GM12878 (cell line): ENCODE data around the gene BCL2L13. TPM values are rescaled to one million over a fixed set of nuclear protein-coding genes. Genes with fewer than 3 reads are reported as not detected.

Source experiments
- ATAC-seq: fragments of 200-7000 bp; cut with Tn5 transposase; 3 replicates; pipeline ENCODE4 v1.9.1; 2020; ENCODE audit warnings: mild to moderate bottlenecking, moderate library complexity
- BruUV-seq: library from RNA; stranded (reverse); fragments of 400-500 nt; replicated peaks from 2 replicates; lab custom pipeline; 2021; lab: Mats Ljungman, UMichigan
- CTCF ChIA-PET: fragments of 300-600 bp; sonication (Branson Sonifier 250); formaldehyde crosslinking; extraction: SDS; loops from one replicate; lab custom pipeline; 2021; ENCODE audit warnings: inconsistent platforms; lab: Yijun Ruan, JAX
- POLR2A ChIA-PET: fragments of 350-600 bp; formaldehyde crosslinking; extraction: SDS; loops from one replicate; lab custom pipeline; 2021; ENCODE audit warnings: inconsistent platforms; lab: Charles Lee
- RAD21 ChIA-PET: fragments of 300-600 bp; sonication (Branson Sonifier 250); formaldehyde crosslinking; loops from one replicate; lab custom pipeline; 2023; ENCODE audit warnings: antibody characterized with exemption; ENCODE audit not compliant: unreplicated experiment; lab: Charles Lee
- SMC1A ChIA-PET: fragments of 300-600 bp; sonication (Branson Sonifier 250); formaldehyde crosslinking; loops from one replicate; lab custom pipeline; 2023; ENCODE audit not compliant: unreplicated experiment, uncharacterized antibody; lab: Charles Lee
- DNase-seq: peaks from one replicate; pipeline ENCODE4 v3.0.0-alpha.2; 2011; ENCODE audit warnings: low read depth, low spot score
- FAIRE-seq: peaks from 3 replicates; lab custom pipeline; 2011; peaks lifted over from hg19 to GRCh38; lab: Jason Lieb, UNC
- H2AFZ ChIP-seq: 2 replicates; pipeline ENCODE4 v1.6.0; 2011; ENCODE audit warnings: low read depth, low read length, control low read depth; ENCODE audit not compliant: control insufficient read depth
- H3K27ac ChIP-seq: 2 replicates; pipeline ENCODE4 v1.5.1; 2011; ENCODE audit warnings: control low read depth; ENCODE audit not compliant: control insufficient read depth, insufficient read depth
- H3K27me3 ChIP-seq, 2 experiments: replicated peaks in 1 of 2; 2 replicates each; pipeline versions ENCODE4 v1.6.0 to v1.6.1; 2011; ENCODE audit warnings: low read length in 1 of 2; ENCODE audit not compliant: control insufficient read depth in 2 of 2, insufficient read depth in 2 of 2
- H3K36me3 ChIP-seq, 2 experiments: 2 replicates each; pipeline ENCODE4 v1.5.1; 2011; ENCODE audit warnings: low read length in 1 of 2; ENCODE audit not compliant: control insufficient read depth in 2 of 2, insufficient read depth in 2 of 2
- H3K4me1 ChIP-seq: 2 replicates; pipeline ENCODE4 v1.6.1; 2011; ENCODE audit warnings: mild to moderate bottlenecking, low read length, moderate library complexity, mixed read lengths; ENCODE audit not compliant: control insufficient read depth, insufficient read depth
- H3K4me2 ChIP-seq: 2 replicates; pipeline ENCODE4 v1.6.0; 2011; ENCODE audit warnings: control low read depth; ENCODE audit not compliant: control insufficient read depth, insufficient read depth
- H3K4me3 ChIP-seq: fragments of 200-600 bp; sonication (generic); 2 replicates; pipeline ENCODE4 v1.5.1; 2016
- H3K79me2 ChIP-seq: 2 replicates; pipeline ENCODE4 v1.6.0; 2011; ENCODE audit warnings: low read length; ENCODE audit not compliant: control insufficient read depth, insufficient read depth
- H3K9ac ChIP-seq: 2 replicates; pipeline ENCODE4 v1.8.0; 2011; ENCODE audit warnings: low read length, control low read depth, mixed read lengths; ENCODE audit not compliant: control insufficient read depth, insufficient read depth
- H3K9me3 ChIP-seq: replicated peaks from 3 replicates; pipeline ENCODE4 v1.5.1; 2011; ENCODE audit warnings: mild to moderate bottlenecking, low read length; ENCODE audit not compliant: control insufficient read depth, insufficient read depth
- H4K20me1 ChIP-seq: 2 replicates; pipeline ENCODE4 v1.6.0; 2011; ENCODE audit not compliant: control insufficient read depth, insufficient read depth
- BMI1 ChIP-seq: fragments of 450-650 bp; IDR thresholded peaks from 2 replicates; pipeline ENCODE4 v1.6.1; 2016; ENCODE audit warnings: mild to moderate bottlenecking, moderate library complexity, borderline replicate concordance
- BRCA1 ChIP-seq: IDR thresholded peaks from 2 replicates; pipeline ENCODE4 v1.6.1; 2011; ENCODE audit warnings: low read depth, low read length, improper control_type of control experiment
- EED ChIP-seq: sonication (generic); IDR thresholded peaks from 2 replicates; pipeline ENCODE4 v1.6.1; 2016; ENCODE audit warnings: antibody characterized with exemption, low read depth
- EGR1 ChIP-seq, 2 experiments: IDR thresholded peaks; 1 replicate in 1 of 2; 2 replicates in 1 of 2; pipeline ENCODE4 v1.6.1; 2011 to 2012; ENCODE audit warnings: low read depth in 2 of 2, low read length in 2 of 2, borderline replicate concordance in 1 of 2, mild to moderate bottlenecking in 1 of 2, moderate library complexity in 1 of 2
- FOS ChIP-seq: IDR thresholded peaks from 3 replicates; pipeline ENCODE4 v1.6.1; 2011; ENCODE audit warnings: borderline replicate concordance; ENCODE audit not compliant: insufficient read length; ENCODE audit errors: extremely low read depth
- HDGF ChIP-seq: fragments of 450-650 bp; IDR thresholded peaks from 2 replicates; pipeline ENCODE4 v1.6.1; 2016; ENCODE audit warnings: antibody characterized with exemption
- KLF5 ChIP-seq: fragments of 450-650 bp; IDR thresholded peaks from 2 replicates; pipeline ENCODE4 v1.6.1; 2014; ENCODE audit warnings: mild to moderate bottlenecking; ENCODE audit not compliant: partially characterized antibody
- NKRF ChIP-seq: fragments of 450-650 bp; conservative IDR thresholded peaks from 2 replicates; pipeline ENCODE4 v1.6.1; 2017; ENCODE audit warnings: mild to moderate bottlenecking, moderate library complexity
- SKIL ChIP-seq: fragments of 450-650 bp; IDR thresholded peaks from 2 replicates; pipeline ENCODE4 v1.6.1; 2017; ENCODE audit warnings: mild to moderate bottlenecking, low read depth, inconsistent platforms; ENCODE audit not compliant: poor library complexity, severe bottlenecking
- SREBF2 ChIP-seq: IDR thresholded peaks from 2 replicates; pipeline ENCODE4 v1.6.1; 2012; ENCODE audit warnings: mild to moderate bottlenecking, low read length
- ZNF24 ChIP-seq: fragments of 450-650 bp; IDR thresholded peaks from 2 replicates; pipeline ENCODE4 v1.6.1; 2017; ENCODE audit warnings: antibody characterized with exemption, mild to moderate bottlenecking
- ZZZ3 ChIP-seq: IDR thresholded peaks from 2 replicates; pipeline ENCODE4 v1.6.1; 2011; ENCODE audit warnings: low read depth; ENCODE audit not compliant: control insufficient read depth, insufficient read length
- WGBS: methylation state at CpG from one replicate; pipeline ENCODE4 v1.1.6; 2016; ENCODE audit warnings: low lambda C conversion rate; ENCODE audit not compliant: insufficient replicate concordance, insufficient coverage; ENCODE audit errors: missing lambda C conversion rate; 5-methylcytosine and 5-hydroxymethylcytosine counted together
- in situ Hi-C: fragments of 300-500 bp; cut with MboI; formaldehyde crosslinking; loops from 9 replicates; pipeline ENCODE4 v1.14.3; 2018; ENCODE audit warnings: mixed read lengths
- intact Hi-C: fragments of 100-400 bp; cut with micrococcal nuclease; formaldehyde crosslinking; loops from one replicate; pipeline ENCODE4 v1.14.2; 2022; ENCODE audit not compliant: unreplicated experiment
- polyA plus RNA-seq, 11 experiments: library from polyadenylated mRNA; depleted of rRNA in 4 of 11; unstranded in 6 of 11; stranded (reverse) in 5 of 11; fragments of >200 nt; fragmentation: Nextera tagmentation in 4 of 11; fragmentation: Illumina TruSeq in 1 of 11; extraction: Ambion mirVana in 4 of 11; extraction: Trizol in 1 of 11; gene quantifications; 1 replicate in 1 of 11; 2 replicates in 10 of 11; pipeline versions ENCODE4 v1.2.1 to v1.2.3, GENCODE V29; 2011 to 2016; ENCODE audit warnings: inconsistent platforms in 2 of 11, missing spikeins in 2 of 11, low read depth in 1 of 11
- total RNA-seq, 4 experiments: library from RNA; depleted of rRNA in 3 of 4; stranded (reverse); fragments of >200 nt in 3 of 4; fragmentation: Illumina TruSeq in 1 of 4; extraction: Trizol in 1 of 4; gene quantifications; 2 replicates each; pipeline versions ENCODE4 v1.2.1 to v1.2.3, GENCODE V29; 2013 to 2021
- TF ChIP-seq, protein P1 (sequence below): fragments of 450-650 bp; IDR thresholded peaks from 2 replicates; pipeline ENCODE4 v1.6.1; 2017; ENCODE audit warnings: low read depth, mild to moderate bottlenecking, moderate library complexity
- TF ChIP-seq, protein P2 (sequence below): fragments of 450-650 bp; IDR thresholded peaks from 2 replicates; pipeline ENCODE4 v1.6.1; 2016; ENCODE audit warnings: mild to moderate bottlenecking
- TF ChIP-seq, protein P3 (sequence below): IDR thresholded peaks from 2 replicates; pipeline ENCODE4 v1.6.1; 2012; ENCODE audit warnings: low read length, inconsistent platforms

Gene BCL2L13
- total and polyA plus RNA-seq, 10 of the 15 experiments (the other 5 are each of a cell fraction or from before 2014, with no cell fraction given), result 18.6 to 30.6 (median 28.2) TPM

GRCh38 chr22:17749605-17750395, 111.2 kb downstream of the BCL2L13 start:
- RAD21 ChIA-PET, result no interaction called here
- H3K27ac ChIP-seq, result no peak overlapping the region
- ATAC-seq (no peak), DNase-seq (no peak), FAIRE-seq (no peak)
- no peak overlapping the region for H3K4me3 ChIP-seq
- WGBS, result 95% methylated on average over 34 of the region's 35 CpGs
- in situ Hi-C loops (loop anchor here (10.0 kb wide), 1 partner anchor 55 kb away; no protein-coding TSS in a partner anchor), intact Hi-C loops (no loop called here)
- H3K27me3 ChIP-seq, result no peaks in the 10 kb centered on the region
- BruUV-seq, result no TSS peak
- H3K79me2 ChIP-seq, result peaks cover 19% of the 10 kb centered on the region
- SMC1A ChIA-PET, result no interaction called here
- no peaks in the 10 kb centered on the region for H3K4me1 ChIP-seq
- CTCF ChIA-PET, result interaction anchor here (1.4 to 2.4 kb wide), 2 partner anchors 16 to 36 kb away, joined by 3 to 5 read pairs; no protein-coding TSS in a partner anchor
- H3K36me3 ChIP-seq, result peaks cover 0 to 10% of the 10 kb centered on the region in 2 experiments; a peak in 3 of 4 replicates
- H4K20me1 ChIP-seq, result no peaks in the 10 kb centered on the region; the same call in 1 of the 2 replicates
- H3K9ac ChIP-seq, result no peak overlapping the region
- POLR2A ChIA-PET, result no interaction called here
- H3K4me2 ChIP-seq, result no peak overlapping the region
- H3K9me3 ChIP-seq, result no peaks in the 10 kb centered on the region
- H2AFZ ChIP-seq, result no peak overlapping the region
- TF ChIP-seq BRCA1 (no peak), ZZZ3 (no peak), BMI1 (no peak), FOS (no peak), SREBF2 (no peak), NKRF (no peak), EGR1 (IDR thresholded peaks at IDR 0.05; ENCODE audit: borderline replicate concordance in 1 of 2, low read depth in 2 of 2, low read length in 2 of 2) (no peak), EED (no peak), ZNF24 (no peak), KLF5 (no peak), SKIL (no peak), HDGF (no peak)
- TF ChIP-seq, protein P1, sequence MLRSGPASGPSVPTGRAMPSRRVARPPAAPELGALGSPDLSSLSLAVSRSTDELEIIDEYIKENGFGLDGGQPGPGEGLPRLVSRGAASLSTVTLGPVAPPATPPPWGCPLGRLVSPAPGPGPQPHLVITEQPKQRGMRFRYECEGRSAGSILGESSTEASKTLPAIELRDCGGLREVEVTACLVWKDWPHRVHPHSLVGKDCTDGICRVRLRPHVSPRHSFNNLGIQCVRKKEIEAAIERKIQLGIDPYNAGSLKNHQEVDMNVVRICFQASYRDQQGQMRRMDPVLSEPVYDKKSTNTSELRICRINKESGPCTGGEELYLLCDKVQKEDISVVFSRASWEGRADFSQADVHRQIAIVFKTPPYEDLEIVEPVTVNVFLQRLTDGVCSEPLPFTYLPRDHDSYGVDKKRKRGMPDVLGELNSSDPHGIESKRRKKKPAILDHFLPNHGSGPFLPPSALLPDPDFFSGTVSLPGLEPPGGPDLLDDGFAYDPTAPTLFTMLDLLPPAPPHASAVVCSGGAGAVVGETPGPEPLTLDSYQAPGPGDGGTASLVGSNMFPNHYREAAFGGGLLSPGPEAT, result no peak
- TF ChIP-seq, protein P2, sequence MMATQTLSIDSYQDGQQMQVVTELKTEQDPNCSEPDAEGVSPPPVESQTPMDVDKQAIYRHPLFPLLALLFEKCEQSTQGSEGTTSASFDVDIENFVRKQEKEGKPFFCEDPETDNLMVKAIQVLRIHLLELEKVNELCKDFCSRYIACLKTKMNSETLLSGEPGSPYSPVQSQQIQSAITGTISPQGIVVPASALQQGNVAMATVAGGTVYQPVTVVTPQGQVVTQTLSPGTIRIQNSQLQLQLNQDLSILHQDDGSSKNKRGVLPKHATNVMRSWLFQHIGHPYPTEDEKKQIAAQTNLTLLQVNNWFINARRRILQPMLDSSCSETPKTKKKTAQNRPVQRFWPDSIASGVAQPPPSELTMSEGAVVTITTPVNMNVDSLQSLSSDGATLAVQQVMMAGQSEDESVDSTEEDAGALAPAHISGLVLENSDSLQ, result no peak
- TF ChIP-seq, protein P3, sequence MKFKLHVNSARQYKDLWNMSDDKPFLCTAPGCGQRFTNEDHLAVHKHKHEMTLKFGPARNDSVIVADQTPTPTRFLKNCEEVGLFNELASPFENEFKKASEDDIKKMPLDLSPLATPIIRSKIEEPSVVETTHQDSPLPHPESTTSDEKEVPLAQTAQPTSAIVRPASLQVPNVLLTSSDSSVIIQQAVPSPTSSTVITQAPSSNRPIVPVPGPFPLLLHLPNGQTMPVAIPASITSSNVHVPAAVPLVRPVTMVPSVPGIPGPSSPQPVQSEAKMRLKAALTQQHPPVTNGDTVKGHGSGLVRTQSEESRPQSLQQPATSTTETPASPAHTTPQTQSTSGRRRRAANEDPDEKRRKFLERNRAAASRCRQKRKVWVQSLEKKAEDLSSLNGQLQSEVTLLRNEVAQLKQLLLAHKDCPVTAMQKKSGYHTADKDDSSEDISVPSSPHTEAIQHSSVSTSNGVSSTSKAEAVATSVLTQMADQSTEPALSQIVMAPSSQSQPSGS, result no peak
